ENCODE results near the gene ABCD3.

- TF ChIP-seq CTCF (IDR thresholded peaks at IDR 0.05) = no peak
- TF ChIP-seq POLR2A (IDR thresholded peaks at IDR 0.05) = no peak
Observed at GRCh38 chr1:94543001-94543400, 124.8 kb downstream of the ABCD3 start.

Measured in breast epithelium (tissue), 3 donors.